Thyroid gland (tissue), 4 donors: Measurements from ENCODE around the gene IFNL4. TPM values are rescaled to one million over a fixed set of nuclear protein-coding genes. Genes with fewer than 3 reads are reported as not detected.
"Not testable (repeated sequence)": the region's sequence is repeated elsewhere in the genome, so short reads cannot be mapped to it uniquely, and the experiment has no call there.

ENCODE experiments used
- DNase-seq, 2 donors: peaks; one replicate each; pipeline ENCODE4 v3.0.0-alpha.2; 2019
- H3K27ac ChIP-seq, 3 donors: fragments of 200-600 bp; sonication (generic); 1 replicate in 2 of 3; 2 replicates in 1 of 3; pipeline ENCODE4 v1.5.1; 2016 to 2019; ENCODE audit warnings: mild to moderate bottlenecking in 1 of 3, moderate library complexity in 1 of 3
- H3K27me3 ChIP-seq: fragments of 200-600 bp; sonication (generic); one replicate; pipeline ENCODE4 v1.5.1; 2019
- H3K36me3 ChIP-seq, 2 donors: fragments of 200-600 bp; sonication (generic); one replicate each; pipeline ENCODE4 v1.5.1; 2016 to 2019
- H3K4me1 ChIP-seq, 2 donors: fragments of 200-600 bp; sonication (generic); one replicate each; pipeline ENCODE4 v1.5.1; 2017 to 2019
- H3K4me3 ChIP-seq, 3 donors: fragments of 200-600 bp; sonication (generic); replicated peaks in 1 of 3; 1 replicate in 2 of 3; 2 replicates in 1 of 3; pipeline ENCODE4 v1.5.1; 2016; ENCODE audit warnings: mild to moderate bottlenecking in 1 of 3
- H3K9me3 ChIP-seq: fragments of 200-600 bp; sonication (generic); one replicate; pipeline ENCODE4 v1.5.1; 2017
- CTCF ChIP-seq, 6 experiments: fragments of 200-600 bp in 3 of 6; fragments of 450-650 bp in 3 of 6; sonication (generic) in 3 of 6; IDR thresholded peaks; one replicate each; pipeline ENCODE4 v1.5.1; 2016 to 2019; ENCODE audit warnings: antibody characterized with exemption in 6 of 6, mild to moderate bottlenecking in 2 of 6, inconsistent platforms in 1 of 6, moderate library complexity in 1 of 6
- POLR2A ChIP-seq, 2 donors: fragments of 450-650 bp; IDR thresholded peaks; one replicate each; pipeline ENCODE4 v1.6.1; 2017; ENCODE audit warnings: antibody characterized with exemption in 2 of 2, mild to moderate bottlenecking in 2 of 2, moderate library complexity in 1 of 2
- WGBS, 2 donors: methylation state at CpG; one replicate each; pipeline ENCODE4 v1.1.5; 2017; 5-methylcytosine and 5-hydroxymethylcytosine counted together
- intact Hi-C: fragments of 100-400 bp; cut with DNase I; formaldehyde crosslinking; loops from one replicate; pipeline ENCODE4 v1.15.1; 2023
- total RNA-seq, 4 donors: library from RNA; depleted of rRNA; stranded (reverse); fragments of >200 nt; gene quantifications; one replicate each; pipeline ENCODE4 v1.2.3, GENCODE V29; 2016

IFNL4 gene
- total RNA-seq, 4 donors from 2014 or later = not detected

GRCh38 chr19:39224910-39225309 is 23.7 kb downstream of the IFNL4 start:
- Histone ChIP-seq H3K4me1 (no peaks in the 10 kb centered on the region), H3K27me3 (no peaks in the 10 kb centered on the region), H3K4me3 (no peak overlapping the region), H3K9me3 (no peaks in the 10 kb centered on the region), H3K36me3 (no peaks in the 10 kb centered on the region), H3K27ac (no peak overlapping the region)
- intact Hi-C loops = no loop called here
- WGBS, 2 donors = 28 to 46% methylated on average over 3 of the region's 3 CpGs
- DNase-seq = no peak
- TF ChIP-seq POLR2A (IDR thresholded peaks at IDR 0.05) (no peak), CTCF (IDR thresholded peaks at IDR 0.05) (no peak)

DNA sequence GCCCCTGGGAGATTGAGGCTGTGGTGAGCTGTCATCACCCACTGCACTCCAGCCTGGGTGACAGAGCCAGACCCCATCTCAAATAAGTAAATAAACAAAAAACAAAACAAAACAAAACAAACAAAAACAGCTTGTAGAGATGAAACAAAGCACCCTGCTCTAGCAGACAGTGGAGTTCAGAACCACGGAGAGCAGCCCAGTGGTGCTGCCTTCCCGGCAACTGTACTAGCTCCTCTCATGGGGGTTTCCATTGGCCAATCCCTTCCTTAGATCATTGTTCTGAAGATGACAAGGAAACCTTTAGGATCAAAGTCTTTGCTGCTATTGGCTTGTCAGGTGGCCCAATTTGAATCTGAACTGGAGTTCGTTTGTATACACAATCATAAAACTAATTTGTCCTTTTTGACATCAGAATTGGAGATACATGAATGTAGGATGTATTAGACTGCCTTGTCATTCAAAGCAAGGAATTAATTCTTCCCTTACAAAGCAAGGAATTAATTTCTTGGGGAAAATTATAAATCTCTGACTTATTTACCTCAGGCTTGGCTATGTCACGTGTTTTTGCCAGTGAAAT is 24.9 kb downstream of the IFNL4 start:
- 20% methylated on average over 4 of the region's 4 CpGs for WGBS, 2 donors
- no peaks in the 10 kb centered on the region for H3K27me3 ChIP-seq
- no peaks in the 10 kb centered on the region for H3K9me3 ChIP-seq
- H3K4me3 ChIP-seq = no peak overlapping the region
- H3K4me1 ChIP-seq = no peaks in the 10 kb centered on the region
- TF ChIP-seq CTCF (IDR thresholded peaks at IDR 0.05) = no peak
- TF ChIP-seq POLR2A (IDR thresholded peaks at IDR 0.05) = no peak
- H3K27ac ChIP-seq = no peak overlapping the region
- intact Hi-C loops = no loop called here
- DNase-seq = no peak
- no peaks in the 10 kb centered on the region for H3K36me3 ChIP-seq

DNA sequence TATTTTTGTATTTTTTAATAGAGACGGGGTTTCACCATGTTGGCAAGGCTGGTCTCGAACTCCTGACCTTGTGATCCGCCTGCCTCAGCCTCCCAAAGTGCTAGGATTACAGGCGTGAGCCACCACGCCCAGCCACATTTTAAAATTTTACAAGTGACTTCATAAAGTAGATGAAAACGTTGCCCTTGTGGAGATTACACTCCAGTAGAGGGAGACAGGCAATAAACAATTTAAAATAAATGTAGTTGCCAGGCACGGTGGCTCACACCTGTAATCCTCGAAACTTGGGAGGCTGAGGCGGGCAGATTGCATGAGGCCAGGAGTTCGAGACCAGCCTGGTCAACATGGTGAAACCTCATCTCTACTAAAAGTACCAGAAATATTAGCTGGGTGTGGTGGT is 29.5 kb downstream of the IFNL4 start:
- intact Hi-C loops, H3K9me3 ChIP-seq, H3K4me1 ChIP-seq, H3K27me3 ChIP-seq, H3K36me3 ChIP-seq, DNase-seq, H3K4me3 ChIP-seq, H3K27ac ChIP-seq: not testable (repeated sequence)
- WGBS, 2 donors = 74% methylated on average over 10 of the region's 10 CpGs

GRCh38 chr19:39218230-39219007 is 30.2 kb downstream of the IFNL4 start:
- intact Hi-C loops = no loop called here
- no peak for TF ChIP-seq POLR2A (IDR thresholded peaks at IDR 0.05)
- TF ChIP-seq CTCF (IDR thresholded peaks at IDR 0.05) = no peak
- Histone ChIP-seq H3K27me3 (no peaks in the 10 kb centered on the region), H3K27ac (no peak overlapping the region), H3K4me3 (no peak overlapping the region), H3K4me1 (no peaks in the 10 kb centered on the region), H3K9me3 (no peaks in the 10 kb centered on the region), H3K36me3 (no peaks in the 10 kb centered on the region)
- no peak for DNase-seq
- 84 to 86% methylated on average over 15 of the region's 15 CpGs for WGBS, 2 donors

DNA sequence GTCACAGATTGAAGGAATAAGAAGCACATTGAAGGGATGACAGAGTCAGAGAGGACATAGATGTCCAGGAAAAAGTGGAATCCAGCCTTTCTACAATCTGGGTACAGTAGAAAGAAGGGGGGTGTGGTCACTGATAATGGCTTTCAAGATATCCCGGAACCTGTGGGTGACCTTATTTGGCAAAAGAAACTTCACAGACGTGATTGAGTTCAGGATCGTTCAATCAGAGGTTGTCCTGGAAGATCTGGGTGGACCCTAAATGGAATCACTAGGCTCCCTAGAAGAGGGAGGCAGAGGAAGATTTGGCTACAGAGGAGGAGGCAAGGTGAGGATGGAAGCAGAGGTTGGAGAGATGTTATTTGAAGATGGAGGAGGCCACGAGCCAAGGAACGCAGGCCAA is 31.6 kb downstream of the IFNL4 start:
- TF ChIP-seq POLR2A (IDR thresholded peaks at IDR 0.05) (no peak), CTCF (IDR thresholded peaks at IDR 0.05) (no peak)
- no peak overlapping the region for H3K4me3 ChIP-seq
- intact Hi-C loops = no loop called here
- H3K36me3 ChIP-seq = no peaks in the 10 kb centered on the region
- no peak overlapping the region for H3K27ac ChIP-seq
- H3K4me1 ChIP-seq = no peaks in the 10 kb centered on the region
- no peak for DNase-seq
- H3K9me3 ChIP-seq = no peaks in the 10 kb centered on the region
- no peaks in the 10 kb centered on the region for H3K27me3 ChIP-seq
- WGBS, 2 donors = 86 to 87% methylated on average over 5 of the region's 5 CpGs

DNA sequence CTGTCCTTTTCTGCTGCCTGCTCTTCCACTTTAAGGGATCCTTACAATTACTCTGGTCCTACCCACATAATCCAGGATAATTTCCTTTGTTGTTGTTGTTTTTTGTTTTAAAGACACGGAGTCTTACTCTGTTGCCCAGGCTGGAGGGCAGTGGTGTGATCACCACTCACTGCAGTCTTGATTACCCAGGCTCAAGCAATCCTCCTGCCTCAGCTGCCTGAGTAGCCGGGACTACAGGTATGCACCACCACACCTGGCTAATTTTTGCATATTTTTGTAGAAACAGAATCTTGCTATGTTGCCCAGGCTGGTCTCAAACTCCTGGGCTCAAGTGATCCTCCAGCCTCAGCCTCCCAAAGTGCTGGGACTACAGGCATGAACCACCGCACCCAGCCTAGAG is 33.3 kb downstream of the IFNL4 start:
- 87% methylated on average over 3 of the region's 3 CpGs for WGBS, 2 donors
- DNase-seq, H3K27ac ChIP-seq, H3K9me3 ChIP-seq, intact Hi-C loops, H3K4me3 ChIP-seq, H3K36me3 ChIP-seq, H3K27me3 ChIP-seq, H3K4me1 ChIP-seq: not testable (repeated sequence)
